ENCODE data around the gene THRB. TPM values are rescaled to one million over a fixed set of nuclear protein-coding genes. Genes with fewer than 3 reads are reported as not detected.

THRB gene
- polyA plus RNA-seq, 3 donors, result 27.1 to 31.1 (median 28.1) TPM

- no peak for DNase-seq (ENCODE audit: low read depth in 3 of 3, low spot score in 2 of 3)
Observed at GRCh38 chr3:24318677-24319287, 175.9 kb downstream of the THRB start.

- no peak for DNase-seq (ENCODE audit: low read depth in 3 of 3, low spot score in 2 of 3)
Observed at GRCh38 chr3:24316887-24317383, 177.7 kb downstream of the THRB start.

GRCh38 chr3:24315971-24316370, 178.7 kb downstream of the THRB start:
- DNase-seq (ENCODE audit: low read depth in 3 of 3, low spot score in 2 of 3), result no peak

- no peak for DNase-seq (ENCODE audit: low read depth in 3 of 3, low spot score in 2 of 3)
Observed at GRCh38 chr3:24315356-24315755, 179.3 kb downstream of the THRB start.

GRCh38 chr3:24311881-24312280, 182.8 kb downstream of the THRB start:
- DNase-seq (ENCODE audit: low read depth in 3 of 3, low spot score in 2 of 3), result no peak

- no peak for DNase-seq (ENCODE audit: low read depth in 3 of 3, low spot score in 2 of 3)
Observed at GRCh38 chr3:24310887-24311286, 183.8 kb downstream of the THRB start.

- DNase-seq (ENCODE audit: low read depth in 3 of 3, low spot score in 2 of 3), result no peak
Observed at GRCh38 chr3:24306518-24306917, 188.1 kb downstream of the THRB start.

GRCh38 chr3:24305795-24306467, 188.7 kb downstream of the THRB start:
- no peak for DNase-seq (ENCODE audit: low read depth in 3 of 3, low spot score in 2 of 3)

- no peak for DNase-seq (ENCODE audit: low read depth in 3 of 3, low spot score in 2 of 3)
Observed at GRCh38 chr3:24303057-24303754, 191.4 kb downstream of the THRB start.

- DNase-seq (ENCODE audit: low read depth in 3 of 3, low spot score in 2 of 3), result peak in 2 of 3 donors; percentile 25 to 50
Observed at GRCh38 chr3:24302396-24302795, 192.3 kb downstream of the THRB start.

- DNase-seq (ENCODE audit: low read depth in 3 of 3, low spot score in 2 of 3), result no peak
Observed at GRCh38 chr3:24300949-24301348, 193.7 kb downstream of the THRB start.

- DNase-seq (ENCODE audit: low read depth in 3 of 3, low spot score in 2 of 3), result no peak
Observed at GRCh38 chr3:24299806-24300626, 194.6 kb downstream of the THRB start.

GRCh38 chr3:24299246-24299805, 195.3 kb downstream of the THRB start:
- no peak for DNase-seq (ENCODE audit: low read depth in 3 of 3, low spot score in 2 of 3)

- DNase-seq (ENCODE audit: low read depth in 3 of 3, low spot score in 2 of 3), result no peak
Observed at GRCh38 chr3:24296441-24297205, 198.0 kb downstream of the THRB start.

- DNase-seq (ENCODE audit: low read depth in 3 of 3, low spot score in 2 of 3), result no peak
Observed at GRCh38 chr3:24294150-24294549, 200.5 kb downstream of the THRB start.

- DNase-seq (ENCODE audit: low read depth in 3 of 3, low spot score in 2 of 3), result no peak
Observed at GRCh38 chr3:24291646-24292045, 203.0 kb downstream of the THRB start.

GRCh38 chr3:24290596-24290995, 204.1 kb downstream of the THRB start:
- no peak for DNase-seq (ENCODE audit: low read depth in 3 of 3, low spot score in 2 of 3)

GRCh38 chr3:24288496-24289236, 206.0 kb downstream of the THRB start:
- no peak for DNase-seq (ENCODE audit: low read depth in 3 of 3, low spot score in 2 of 3)
